ENCODE measurements around the gene GABRR1. TPM values are rescaled to one million over a fixed set of nuclear protein-coding genes. Genes with fewer than 3 reads are reported as not detected.

Gene GABRR1
- total RNA-seq, 1 experiment from 2014 or later = not detected

Other genes starting within 250 kb of the GABRR1 start
- gene PNRC1, start 136.6 kb downstream of the GABRR1 start, total RNA-seq (2014; rRNA removed) = 28.7 and 35.6 TPM in 2 replicates
- gene SRSF12, start 99.3 kb downstream of the GABRR1 start, total RNA-seq (2014; rRNA removed) = not detected in 2 replicates
- 4.6 and 4.9 TPM in 2 replicates for gene PM20D2, start 71.3 kb downstream of the GABRR1 start, total RNA-seq (2014; rRNA removed)
- 0.11 TPM in 1 of 2 replicates, not detected in the other for gene GABRR2, start 97.9 kb upstream of the GABRR1 start, total RNA-seq (2014; rRNA removed)
- gene UBE2J1, start 135.4 kb upstream of the GABRR1 start, total RNA-seq (2014; rRNA removed) = 20.5 and 26.7 TPM in 2 replicates
- gene RRAGD, start 194.9 kb upstream of the GABRR1 start, total RNA-seq (2014; rRNA removed) = 0.06 and 0.63 TPM in 2 replicates
- 0.17 TPM in 1 of 2 replicates, not detected in the other for gene ANKRD6, start 215.8 kb upstream of the GABRR1 start, total RNA-seq (2014; rRNA removed)

All from LHCN-M2 (cell line).